Esophagus squamous epithelium (tissue), 5 donors: Measurements from ENCODE around the gene SLC12A7. TPM values are rescaled to one million over a fixed set of nuclear protein-coding genes. Genes with fewer than 3 reads are reported as not detected.
"Not testable (repeated sequence)": the region's sequence is repeated elsewhere in the genome, so short reads cannot be mapped to it uniquely, and the experiment has no call there.

ENCODE experiments used
- DNase-seq: peaks from one replicate; lab custom pipeline; 2025; lab: John Stamatoyannopoulos, UW
- H3K27ac ChIP-seq, 4 donors: fragments of 200-600 bp; sonication (generic); one replicate each; pipeline ENCODE4 v1.5.1; 2016 to 2019; ENCODE audit warnings: mild to moderate bottlenecking in 1 of 4
- H3K27me3 ChIP-seq, 4 donors: fragments of 200-600 bp; sonication (generic); 1 replicate in 3 of 4; 2 replicates in 1 of 4; pipeline versions ENCODE4 v1.5.1 to v1.6.0; 2017 to 2021; ENCODE audit warnings: antibody characterized with exemption in 1 of 4
- H3K36me3 ChIP-seq, 3 donors: fragments of 200-600 bp; sonication (generic); one replicate each; pipeline ENCODE4 v1.5.1; 2016 to 2019
- H3K4me1 ChIP-seq, 3 donors: fragments of 200-600 bp; sonication (generic); one replicate each; pipeline ENCODE4 v1.5.1; 2017 to 2019
- H3K4me3 ChIP-seq, 4 donors: fragments of 200-600 bp; sonication (generic); 1 replicate in 3 of 4; 2 replicates in 1 of 4; pipeline ENCODE4 v1.5.1; 2016 to 2019; ENCODE audit warnings: mild to moderate bottlenecking in 2 of 4, moderate library complexity in 1 of 4
- H3K9me3 ChIP-seq, 3 donors: fragments of 200-600 bp; sonication (generic); one replicate each; pipeline ENCODE4 v1.5.1; 2016 to 2019
- CTCF ChIP-seq, 6 experiments: fragments of 450-650 bp in 4 of 6; fragments of 200-600 bp in 2 of 6; sonication (generic) in 2 of 6; IDR thresholded peaks; one replicate each; pipeline ENCODE4 v1.5.1; 2016 to 2019; ENCODE audit warnings: antibody characterized with exemption in 6 of 6, mild to moderate bottlenecking in 4 of 6, moderate library complexity in 4 of 6
- POLR2A ChIP-seq, 4 donors: fragments of 450-650 bp; IDR thresholded peaks; one replicate each; pipeline ENCODE4 v1.6.1; 2017; ENCODE audit warnings: antibody characterized with exemption in 4 of 4, mild to moderate bottlenecking in 4 of 4, moderate library complexity in 3 of 4
- WGBS, 2 donors: methylation state at CpG; one replicate each; pipeline ENCODE4 v1.1.5; 2018; 5-methylcytosine and 5-hydroxymethylcytosine counted together
- intact Hi-C: fragments of 100-400 bp; cut with DNase I; formaldehyde crosslinking; loops from one replicate; pipeline ENCODE4 v1.15.0; 2022
- total RNA-seq, 4 donors: library from RNA; depleted of rRNA; stranded (reverse); fragments of >200 nt; gene quantifications; one replicate each; pipeline ENCODE4 v1.1.0, GENCODE V29; 2016
- donor health status: DM: yes; HTN: yes; CAD: no.

SLC12A7 gene
- total RNA-seq, 4 donors from 2014 or later, result 4.5 to 13.4 (median 6.6) TPM

DNA sequence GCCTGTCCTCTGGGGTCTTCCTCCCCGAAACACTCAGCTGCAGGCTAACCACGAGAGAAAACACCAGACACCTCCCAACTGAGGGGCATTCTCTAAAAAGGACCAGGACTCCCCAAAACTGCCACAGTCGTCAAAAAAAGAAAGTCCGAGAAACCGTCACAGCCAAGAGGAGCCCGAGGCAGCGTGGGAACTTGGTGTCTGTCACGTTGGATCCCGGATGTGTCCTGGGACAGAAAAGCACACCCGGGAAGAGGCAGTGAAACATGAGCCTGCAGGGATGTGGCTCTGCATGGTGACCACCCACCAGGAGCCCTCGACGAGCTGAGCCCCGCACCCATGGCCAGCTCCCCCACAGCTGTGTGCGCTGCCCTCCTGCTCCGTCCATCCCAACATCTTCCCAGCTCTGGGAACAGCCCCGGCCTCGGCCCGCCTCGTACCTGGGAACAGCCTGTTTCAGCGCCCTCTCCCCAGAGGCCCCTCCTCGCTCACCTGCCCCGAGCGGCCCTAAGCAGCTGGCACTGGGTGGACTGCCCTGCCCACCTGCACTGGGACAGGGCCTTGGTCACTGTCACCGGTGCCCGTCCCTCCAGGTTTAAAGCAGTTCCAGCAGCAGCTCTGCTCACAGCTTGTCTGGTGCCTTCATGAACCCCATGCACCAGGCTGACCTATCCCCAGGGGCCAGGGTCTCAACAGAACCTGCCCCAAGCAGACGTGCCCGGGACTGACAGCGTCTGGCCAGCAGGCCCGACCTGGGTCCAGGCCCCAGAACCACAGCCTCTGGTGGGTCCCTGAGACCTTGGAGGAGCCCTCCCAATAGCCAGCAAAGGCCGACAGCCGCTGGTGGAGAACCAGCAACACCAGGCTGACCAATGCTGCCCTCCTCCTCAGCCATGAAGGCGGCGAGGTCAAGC is 10.9 kb downstream of the SLC12A7 start:
- no peak overlapping the region for H3K4me3 ChIP-seq
- H3K27ac ChIP-seq, result peak overlapping the region in 1 of 4 donors; percentile 54
- H3K36me3 ChIP-seq, result no peaks in the 10 kb centered on the region
- TF ChIP-seq POLR2A (IDR thresholded peaks at IDR 0.05) (no peak), CTCF (IDR thresholded peaks at IDR 0.05) (no peak)
- H3K27me3 ChIP-seq, result no peaks in the 10 kb centered on the region
- no peak for DNase-seq
- peaks cover 26 to 71% (median 42%) of the 10 kb centered on the region in 3 donors for H3K4me1 ChIP-seq
- WGBS, 2 donors, result 72 to 87% methylated on average over 15 to 22 of the region's 33 CpGs
- no peaks in the 10 kb centered on the region for H3K9me3 ChIP-seq
- intact Hi-C loops, result no loop called here

DNA sequence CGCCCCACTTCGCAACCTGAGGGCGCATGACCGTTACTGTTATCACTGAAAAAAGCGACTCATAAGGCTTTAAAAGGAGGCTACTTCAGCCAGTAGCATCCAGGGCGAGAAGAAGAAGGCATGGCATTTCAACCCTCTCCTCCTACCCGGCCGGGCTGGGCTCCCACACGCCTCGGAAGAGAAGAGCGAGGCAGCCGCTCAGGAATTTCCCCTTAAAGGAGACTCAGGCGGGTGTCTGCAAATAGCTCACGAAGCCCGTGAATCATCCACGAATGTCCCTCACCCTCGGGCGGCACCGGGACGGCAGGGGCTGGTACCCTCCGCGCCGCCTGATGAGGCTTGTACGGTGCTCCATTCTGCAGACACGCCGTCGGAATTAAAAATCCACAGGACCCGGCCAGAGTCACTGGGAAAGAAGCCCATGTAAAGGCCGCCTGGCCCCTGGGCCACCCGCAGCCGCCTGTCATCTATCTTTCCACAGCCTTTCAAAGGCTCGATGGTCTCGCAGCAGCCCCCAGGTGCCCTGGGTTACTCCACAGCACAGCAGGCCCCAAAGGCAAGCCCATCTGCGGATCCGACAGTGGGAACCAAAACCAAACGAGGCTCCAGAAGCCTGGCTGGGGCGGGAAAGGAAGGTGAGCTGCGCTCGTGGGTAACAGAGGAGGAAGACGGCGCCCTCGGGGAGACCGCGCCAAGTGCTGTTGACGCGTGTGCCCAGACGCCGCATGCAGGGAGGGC is 11.8 kb downstream of the SLC12A7 start:
- H3K36me3 ChIP-seq, result no peaks in the 10 kb centered on the region
- H3K4me3 ChIP-seq, result no peak overlapping the region
- intact Hi-C loops, result no loop called here
- peaks cover 20 to 63% (median 34%) of the 10 kb centered on the region in 3 donors for H3K4me1 ChIP-seq
- no peaks in the 10 kb centered on the region for H3K27me3 ChIP-seq
- H3K9me3 ChIP-seq, result no peaks in the 10 kb centered on the region
- peak overlapping the region in 1 of 4 donors; percentile 54 for H3K27ac ChIP-seq
- 55 to 78% methylated on average over 16 to 19 of the region's 48 CpGs for WGBS, 2 donors
- TF ChIP-seq CTCF (IDR thresholded peaks at IDR 0.05), result no peak
- DNase-seq, result no peak

GRCh38 chr5:1098986-1099597 is 12.8 kb downstream of the SLC12A7 start:
- TF ChIP-seq CTCF (IDR thresholded peaks at IDR 0.05) (no peak), POLR2A (IDR thresholded peaks at IDR 0.05) (no peak)
- Histone ChIP-seq H3K27me3 (no peaks in the 10 kb centered on the region), H3K27ac (peak overlapping the region in 1 of 4 donors; percentile 54), H3K4me1 (peaks cover 15 to 52% (median 23%) of the 10 kb centered on the region in 3 donors), H3K36me3 (peaks cover 0 to 1% (median 0%) of the 10 kb centered on the region in 3 donors), H3K4me3 (no peak overlapping the region), H3K9me3 (no peaks in the 10 kb centered on the region)
- intact Hi-C loops, result no loop called here
- no peak for DNase-seq
- WGBS, 2 donors, result 70 to 76% methylated on average over 11 to 15 of the region's 28 CpGs

- H3K27ac ChIP-seq, H3K9me3 ChIP-seq, DNase-seq, intact Hi-C loops, H3K4me3 ChIP-seq, H3K27me3 ChIP-seq: not testable (repeated sequence)
- Histone ChIP-seq H3K36me3 (peaks cover 0 to 13% (median 0%) of the 10 kb centered on the region in 3 donors), H3K4me1 (peaks cover 4 to 41% (median 12%) of the 10 kb centered on the region in 3 donors)
- WGBS, 2 donors, result 77 to 82% methylated on average over 6 to 7 of the region's 7 CpGs
These were observed 13.9 kb downstream of the SLC12A7 start for GRCh38 chr5:1097988-1098385.

- H3K4me1 ChIP-seq, result peaks cover 0 to 36% (median 7%) of the 10 kb centered on the region in 3 donors
- intact Hi-C loops, result no loop called here
- H3K9me3 ChIP-seq, result no peaks in the 10 kb centered on the region
- TF ChIP-seq CTCF (IDR thresholded peaks at IDR 0.05) (no peak), POLR2A (IDR thresholded peaks at IDR 0.05) (no peak)
- H3K27ac ChIP-seq, result no peak overlapping the region
- no peak for DNase-seq
- 81 to 87% methylated on average over 20 to 21 of the region's 22 CpGs for WGBS, 2 donors
- H3K4me3 ChIP-seq, result no peak overlapping the region
- H3K36me3 ChIP-seq, result peaks cover 0 to 18% (median 0%) of the 10 kb centered on the region in 3 donors
- no peaks in the 10 kb centered on the region for H3K27me3 ChIP-seq
These were observed 14.4 kb downstream of the SLC12A7 start for GRCh38 chr5:1097381-1097987.
